ENCODE results near the gene GPR148.

- no peak for TF ChIP-seq EZH2phosphoT487 (IDR thresholded peaks at IDR 0.05; ENCODE audit: unreplicated experiment)
- TF ChIP-seq CTCF (conservative IDR thresholded peaks at IDR 0.05; ENCODE audit: low read depth in 2 of 2), result no peak
- no peak for TF ChIP-seq JUNB (IDR thresholded peaks at IDR 0.05; ENCODE audit: unreplicated experiment)
- no peak for TF ChIP-seq EZH2 (IDR thresholded peaks at IDR 0.05; ENCODE audit: low read depth, unreplicated experiment)
- TF ChIP-seq POLR2AphosphoS5 (IDR thresholded peaks at IDR 0.05; ENCODE audit: low read depth), result no peak
- TF ChIP-seq CREB1 (CRISPR knock-in tag; IDR thresholded peaks at IDR 0.05; ENCODE audit: low read depth), result no peak
- TF ChIP-seq REST (IDR thresholded peaks at IDR 0.05; ENCODE audit: unreplicated experiment), result no peak
Observed at GRCh38 chr2:130744287-130745117, 15.6 kb downstream of the GPR148 start.

Measured in GM23338 (cell line).